GM20000 (cell line): ENCODE data around the gene MYEF2.

Experiments used
- DNase-seq: peaks from one replicate; pipeline ENCODE4 v3.0.0; 2012; ENCODE audit warnings: low spot score
- CTCF ChIP-seq: IDR thresholded peaks from 2 replicates; pipeline ENCODE4 v1.5.1; 2012; ENCODE audit warnings: mild to moderate bottlenecking, control low read depth; ENCODE audit errors: extremely low read depth, missing control alignments

Gene MYEF2

GRCh38 chr15:48091522-48091921 lies 86.6 kb downstream of the MYEF2 start:
- no peak for TF ChIP-seq CTCF
- DNase-seq, result no peak

- no peak for TF ChIP-seq CTCF
- no peak for DNase-seq
Observed at GRCh38 chr15:48090666-48091065, 87.4 kb downstream of the MYEF2 start.

GRCh38 chr15:48090115-48090514 lies 88.0 kb downstream of the MYEF2 start:
- no peak for TF ChIP-seq CTCF
- DNase-seq, result no peak

- TF ChIP-seq CTCF, result no peak
- no peak for DNase-seq
Observed at GRCh38 chr15:48089702-48090101, 88.4 kb downstream of the MYEF2 start.

- no peak for TF ChIP-seq CTCF
- no peak for DNase-seq
Observed at GRCh38 chr15:48087844-48088243, 90.3 kb downstream of the MYEF2 start.

GRCh38 chr15:48086576-48086975 lies 91.5 kb downstream of the MYEF2 start:
- DNase-seq, result no peak
- no peak for TF ChIP-seq CTCF

GRCh38 chr15:48086133-48086532 lies 92.0 kb downstream of the MYEF2 start:
- no peak for TF ChIP-seq CTCF
- no peak for DNase-seq
